BE2C (cell line): Measurements from ENCODE around the gene TULP4.

Source experiments
- DNase-seq: peaks from one replicate; pipeline ENCODE4 v3.0.0-alpha.2; 2020
- H3K27me3 ChIP-seq: fragments of 250-450 bp; sonication (Bioruptor Pico); 2 replicates; pipeline ENCODE4 v1.5.1; 2020; ENCODE audit warnings: mild to moderate bottlenecking
- H3K36me3 ChIP-seq: fragments of 250-450 bp; sonication (Bioruptor Pico); 2 replicates; pipeline ENCODE4 v1.5.1; 2020; ENCODE audit warnings: mild to moderate bottlenecking
- H3K4me1 ChIP-seq: fragments of 250-450 bp; sonication (Bioruptor Pico); 2 replicates; pipeline ENCODE4 v1.5.1; 2020
- H3K4me3 ChIP-seq: 2 replicates; pipeline ENCODE4 v1.5.1; 2011; ENCODE audit warnings: low read depth, low read length
- H3K9me3 ChIP-seq: fragments of 250-450 bp; sonication (Bioruptor Pico); 2 replicates; pipeline ENCODE4 v1.5.1; 2020
- TF ChIP-seq, protein P1 (sequence below): IDR thresholded peaks from 2 replicates; pipeline ENCODE4 v1.5.1; 2012; ENCODE audit warnings: mild to moderate bottlenecking, low read depth, low read length

Gene TULP4

DNA sequence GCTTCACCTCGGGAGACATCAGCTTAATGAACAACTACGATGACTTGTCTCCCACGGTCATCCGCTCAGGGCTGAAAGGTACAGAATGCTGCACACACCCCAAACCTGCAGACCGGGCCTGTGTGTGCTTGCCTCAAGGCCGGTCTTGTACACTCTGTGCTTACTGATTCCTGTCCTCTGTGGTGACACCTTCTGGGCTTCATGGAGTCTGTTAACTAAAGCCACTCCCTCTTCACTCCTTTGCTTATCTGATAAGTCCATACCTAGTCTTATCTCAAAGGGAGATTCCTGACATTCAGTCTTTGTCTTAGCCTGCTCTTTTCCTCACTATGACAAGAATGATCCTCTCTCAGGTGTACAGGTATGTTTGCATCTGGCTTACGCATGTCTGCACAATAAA is 139.9 kb downstream of the TULP4 start:
- no peaks in the 10 kb centered on the region for H3K27me3 ChIP-seq
- no peak overlapping the region for H3K4me3 ChIP-seq
- TF ChIP-seq, protein P1, sequence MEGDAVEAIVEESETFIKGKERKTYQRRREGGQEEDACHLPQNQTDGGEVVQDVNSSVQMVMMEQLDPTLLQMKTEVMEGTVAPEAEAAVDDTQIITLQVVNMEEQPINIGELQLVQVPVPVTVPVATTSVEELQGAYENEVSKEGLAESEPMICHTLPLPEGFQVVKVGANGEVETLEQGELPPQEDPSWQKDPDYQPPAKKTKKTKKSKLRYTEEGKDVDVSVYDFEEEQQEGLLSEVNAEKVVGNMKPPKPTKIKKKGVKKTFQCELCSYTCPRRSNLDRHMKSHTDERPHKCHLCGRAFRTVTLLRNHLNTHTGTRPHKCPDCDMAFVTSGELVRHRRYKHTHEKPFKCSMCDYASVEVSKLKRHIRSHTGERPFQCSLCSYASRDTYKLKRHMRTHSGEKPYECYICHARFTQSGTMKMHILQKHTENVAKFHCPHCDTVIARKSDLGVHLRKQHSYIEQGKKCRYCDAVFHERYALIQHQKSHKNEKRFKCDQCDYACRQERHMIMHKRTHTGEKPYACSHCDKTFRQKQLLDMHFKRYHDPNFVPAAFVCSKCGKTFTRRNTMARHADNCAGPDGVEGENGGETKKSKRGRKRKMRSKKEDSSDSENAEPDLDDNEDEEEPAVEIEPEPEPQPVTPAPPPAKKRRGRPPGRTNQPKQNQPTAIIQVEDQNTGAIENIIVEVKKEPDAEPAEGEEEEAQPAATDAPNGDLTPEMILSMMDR: no peak
- no peak for DNase-seq
- H3K9me3 ChIP-seq: no peaks in the 10 kb centered on the region
- no peaks in the 10 kb centered on the region for H3K4me1 ChIP-seq
- peaks cover 12% of the 10 kb centered on the region for H3K36me3 ChIP-seq

DNA sequence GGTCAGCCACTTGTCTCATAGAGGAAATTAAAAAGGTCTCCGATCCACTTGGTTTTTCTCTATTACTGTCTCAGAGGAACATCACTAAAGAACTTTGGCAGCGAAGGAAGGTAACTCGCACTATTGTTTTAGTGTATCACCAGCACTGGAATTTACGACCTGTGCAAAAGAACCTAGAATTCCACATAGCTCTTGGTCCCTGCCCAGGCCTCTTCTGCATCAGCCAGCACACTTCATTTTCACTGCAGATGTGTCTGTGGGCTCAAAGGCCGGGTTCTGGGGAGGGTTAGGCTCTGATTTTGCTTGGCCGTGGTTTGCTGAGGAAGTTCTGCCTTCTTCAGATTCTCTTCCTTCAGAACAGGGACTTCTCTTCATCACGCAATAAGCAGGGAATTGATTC is 144.9 kb downstream of the TULP4 start:
- Histone ChIP-seq H3K4me1 (no peaks in the 10 kb centered on the region), H3K4me3 (no peak overlapping the region), H3K27me3 (no peaks in the 10 kb centered on the region), H3K9me3 (no peaks in the 10 kb centered on the region), H3K36me3 (peaks cover 31% of the 10 kb centered on the region)
- TF ChIP-seq, protein P1: no peak
- DNase-seq: no peak

DNA sequence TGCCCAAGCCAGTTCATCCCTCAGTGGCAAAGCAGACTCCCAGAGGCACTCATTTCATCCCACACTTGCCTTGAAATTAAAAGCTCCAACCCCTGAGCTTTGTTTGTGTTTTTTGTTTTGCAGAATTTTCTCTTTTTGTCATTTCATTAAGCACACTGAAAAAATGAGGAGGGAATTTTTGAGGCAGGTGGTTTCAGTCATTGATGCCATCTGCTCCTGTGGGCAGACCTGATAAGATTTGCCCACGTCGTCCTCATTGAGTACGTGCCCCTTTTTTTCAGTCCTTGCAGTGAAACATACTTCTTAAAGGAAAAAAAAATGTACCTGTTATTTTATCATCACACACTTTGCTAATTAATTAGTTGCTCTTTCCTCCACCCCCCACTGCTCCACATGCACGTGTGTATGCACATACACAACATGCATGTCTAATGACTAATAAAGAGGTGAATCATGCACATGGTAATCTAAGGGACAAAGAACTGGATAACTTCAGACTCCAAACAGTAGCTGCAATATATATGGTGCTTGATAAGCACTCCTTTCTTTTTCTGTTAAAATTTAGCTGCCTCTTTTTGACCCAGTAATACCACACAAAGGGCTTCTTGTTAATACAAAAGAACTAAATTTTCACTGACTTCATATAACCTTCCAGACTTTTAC is 145.5 kb downstream of the TULP4 start:
- Histone ChIP-seq H3K36me3 (peaks cover 25% of the 10 kb centered on the region), H3K9me3 (no peaks in the 10 kb centered on the region), H3K4me3 (no peak overlapping the region), H3K4me1 (no peaks in the 10 kb centered on the region), H3K27me3 (no peaks in the 10 kb centered on the region)
- no peak for DNase-seq
- TF ChIP-seq, protein P1: no peak

DNA sequence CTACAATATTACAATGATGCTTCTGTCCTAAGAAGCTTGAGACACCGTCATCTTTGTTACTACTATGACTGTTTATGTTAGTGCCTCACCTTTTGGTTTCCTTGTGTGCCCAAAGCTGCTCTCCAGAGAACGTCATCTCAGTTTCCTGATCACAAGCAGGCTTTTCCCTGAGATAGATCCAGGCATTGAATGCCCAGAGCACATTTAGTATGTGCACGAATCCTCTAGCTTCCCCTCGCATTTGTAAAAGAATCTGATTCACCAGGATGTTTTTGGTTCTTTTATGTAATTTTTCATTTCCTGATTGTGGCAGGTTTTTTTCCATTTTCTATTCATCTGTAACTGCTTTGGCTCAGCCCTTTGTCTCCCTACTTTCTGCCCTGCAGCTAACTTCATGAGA is 147.5 kb downstream of the TULP4 start:
- H3K9me3 ChIP-seq: no peaks in the 10 kb centered on the region
- no peaks in the 10 kb centered on the region for H3K4me1 ChIP-seq
- no peak for DNase-seq
- TF ChIP-seq, protein P1: no peak
- no peak overlapping the region for H3K4me3 ChIP-seq
- H3K27me3 ChIP-seq: no peaks in the 10 kb centered on the region
- H3K36me3 ChIP-seq: peaks cover 37% of the 10 kb centered on the region

DNA sequence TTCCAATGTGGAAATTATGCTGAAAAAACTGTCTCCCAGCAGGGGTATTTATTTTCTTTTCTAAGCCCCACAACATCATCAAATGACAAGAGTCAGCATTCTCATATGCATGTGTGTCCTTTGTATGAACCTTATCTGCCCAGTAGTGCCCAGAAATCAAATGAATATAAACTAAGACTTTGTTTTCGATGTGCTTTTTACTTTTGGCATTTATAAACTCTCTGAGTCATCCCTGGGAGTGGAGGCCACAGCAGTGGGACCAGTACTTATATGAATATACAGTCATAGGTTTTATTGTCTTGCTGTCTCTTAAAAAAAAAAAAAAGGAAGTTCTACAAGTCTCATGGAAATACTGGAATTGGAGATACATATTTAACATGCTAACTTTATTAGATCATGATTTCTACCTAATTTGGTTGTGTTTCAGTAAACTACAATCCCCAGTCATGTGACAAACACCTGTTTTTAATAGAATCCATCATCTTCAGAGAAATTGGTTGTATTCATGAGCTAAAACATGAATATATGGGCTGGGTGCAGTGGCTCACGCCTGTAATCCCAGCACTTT is 148.4 kb downstream of the TULP4 start:
- peaks cover 47% of the 10 kb centered on the region for H3K36me3 ChIP-seq
- H3K4me1 ChIP-seq: no peaks in the 10 kb centered on the region
- no peak overlapping the region for H3K4me3 ChIP-seq
- TF ChIP-seq, protein P1: no peak
- DNase-seq: no peak
- no peaks in the 10 kb centered on the region for H3K9me3 ChIP-seq
- no peaks in the 10 kb centered on the region for H3K27me3 ChIP-seq

DNA sequence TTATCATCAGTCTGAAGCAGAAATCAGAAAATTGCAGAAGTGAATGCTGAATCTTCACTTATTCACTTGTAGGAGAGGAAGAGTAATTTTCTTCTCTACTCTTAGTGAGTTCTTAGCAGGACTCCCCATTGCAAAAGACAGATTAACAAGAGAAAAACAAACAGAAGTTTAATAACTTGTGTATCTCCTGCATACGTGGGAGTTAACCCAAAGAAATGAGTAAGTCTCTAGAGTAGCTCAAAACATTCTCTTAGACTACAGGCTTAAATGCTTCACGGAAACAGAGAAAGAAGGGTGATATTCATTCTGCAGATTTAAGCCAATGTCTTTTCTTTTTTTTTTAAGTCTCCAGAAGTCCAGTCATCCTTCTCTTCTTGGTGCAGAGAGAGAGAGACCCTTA is 149.7 kb downstream of the TULP4 start:
- TF ChIP-seq, protein P1: no peak
- no peaks in the 10 kb centered on the region for H3K9me3 ChIP-seq
- H3K4me1 ChIP-seq: no peaks in the 10 kb centered on the region
- peaks cover 49% of the 10 kb centered on the region for H3K36me3 ChIP-seq
- no peak overlapping the region for H3K4me3 ChIP-seq
- no peak for DNase-seq
- no peaks in the 10 kb centered on the region for H3K27me3 ChIP-seq
